ENCODE measurements around the gene HTR3B.
"Not testable (repeated sequence)": the region's sequence is repeated elsewhere in the genome, so short reads cannot be mapped to it uniquely, and the experiment has no call there.

The HTR3B gene

DNA sequence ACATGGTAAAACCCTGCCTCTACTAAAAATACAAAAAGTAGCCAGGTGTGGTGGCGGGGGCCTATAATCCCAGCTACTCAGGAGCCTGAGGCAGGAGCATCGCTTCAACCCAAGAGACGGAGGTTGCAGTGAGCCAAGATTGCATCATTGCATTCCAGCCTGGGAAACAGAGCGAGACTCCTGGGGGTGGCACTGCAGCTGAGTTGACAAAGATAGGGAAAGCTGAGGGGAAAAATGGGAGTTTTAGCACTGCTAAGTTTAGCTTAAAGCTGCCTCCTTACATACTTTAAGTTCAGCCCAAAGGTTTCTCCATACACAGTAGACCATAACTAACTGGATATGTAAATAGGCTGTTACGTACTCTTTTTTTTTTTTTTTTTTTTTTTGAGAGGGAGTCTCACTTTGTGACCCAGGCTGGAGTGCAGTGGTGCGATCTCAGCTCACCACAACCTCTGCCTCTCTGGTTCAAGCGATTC is 20.2 kb upstream of the HTR3B start:
- no peak for DNase-seq

DNA sequence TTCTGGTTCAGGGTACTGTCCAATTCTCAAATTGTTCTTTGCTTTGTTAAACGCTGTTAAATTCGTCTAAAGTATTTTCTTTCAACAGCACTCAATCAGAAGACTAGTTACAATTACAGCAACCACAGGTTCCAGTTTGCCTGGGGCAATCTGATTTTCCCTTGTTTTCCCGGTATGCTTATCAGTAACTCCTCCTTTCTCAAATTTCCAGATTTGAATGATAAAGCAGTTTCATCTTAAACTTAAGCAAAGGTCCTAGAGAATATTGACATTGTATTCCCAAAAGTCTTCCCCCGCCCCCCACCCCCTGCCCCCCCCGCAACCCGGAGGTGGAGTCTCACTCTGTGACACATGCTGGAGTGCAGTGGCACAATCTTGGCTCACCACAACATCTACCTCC is 18.7 kb upstream of the HTR3B start:
- no peak for DNase-seq

GRCh38 chr11:113888848-113889247 is 15.7 kb upstream of the HTR3B start:
- DNase-seq: no peak

GRCh38 chr11:113894421-113894996 is 10.1 kb upstream of the HTR3B start:
- no peak for DNase-seq

DNA sequence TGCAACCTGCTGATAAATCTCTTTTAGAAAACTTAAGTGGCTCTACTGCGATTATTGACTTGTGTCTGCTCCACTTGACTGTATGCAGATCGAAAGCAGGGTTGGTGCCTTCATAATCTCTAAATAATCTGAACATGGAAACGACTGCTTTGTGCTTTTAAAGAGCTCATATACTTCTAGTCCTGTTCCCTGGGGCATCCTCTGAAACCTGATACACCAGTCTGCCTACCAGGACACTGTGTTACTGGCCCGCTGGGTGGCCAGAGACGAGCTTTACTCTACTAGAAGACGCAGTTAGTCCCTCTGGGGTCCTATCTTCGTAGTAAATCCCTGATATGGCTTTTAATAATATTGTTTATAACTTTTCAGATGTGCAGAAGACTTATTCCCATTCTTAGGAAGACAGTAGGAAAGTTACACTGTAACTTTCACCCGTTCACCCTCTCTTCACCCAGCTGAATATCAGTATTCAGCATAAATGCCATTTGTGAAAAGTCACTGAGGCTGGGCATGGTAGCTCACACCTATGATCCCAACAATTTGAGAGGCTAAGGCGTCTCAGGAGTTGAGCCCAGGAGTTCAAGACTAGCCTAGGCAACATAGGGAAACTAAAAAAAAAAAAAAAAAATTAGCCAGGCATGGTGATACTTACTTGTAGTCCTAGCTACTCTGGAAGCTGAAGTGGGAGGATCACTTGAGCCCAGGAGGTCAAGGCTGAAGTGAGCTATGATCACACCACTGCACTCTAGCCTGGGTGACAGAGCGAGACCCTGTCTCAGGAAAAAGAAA is 9.0 kb upstream of the HTR3B start:
- no peak for DNase-seq

GRCh38 chr11:113896156-113896879 is 8.3 kb upstream of the HTR3B start:
- DNase-seq: peak; percentile 22 to 35

GRCh38 chr11:113901141-113901540 is 3.5 kb upstream of the HTR3B start:
- no peak for DNase-seq

GRCh38 chr11:113906038-113906437 is 1.4 kb downstream of the HTR3B start:
- no peak for DNase-seq

DNA sequence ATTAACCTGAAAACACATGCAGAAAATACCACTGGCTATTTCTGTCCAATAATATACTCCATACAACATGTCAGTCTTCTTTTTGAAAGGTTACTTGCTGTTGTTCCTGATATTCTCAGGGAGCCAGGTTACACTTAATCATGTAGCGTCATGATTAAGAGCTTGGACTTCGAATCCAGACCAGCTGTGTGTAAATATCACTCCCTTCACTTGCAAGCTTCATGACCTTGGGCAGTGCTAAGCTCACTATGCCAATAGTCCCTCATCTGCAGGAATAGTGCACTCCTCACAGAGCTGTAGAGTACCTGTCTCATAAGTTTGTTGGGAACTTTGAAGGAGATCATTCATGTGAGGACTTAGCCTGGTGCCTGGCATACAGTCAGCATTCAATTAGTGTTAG is 1.9 kb downstream of the HTR3B start:
- DNase-seq: no peak

- DNase-seq: no peak
Observed at GRCh38 chr11:113907152-113907551, 2.6 kb downstream of the HTR3B start.

- no peak for DNase-seq
Observed at GRCh38 chr11:113907681-113908080, 3.1 kb downstream of the HTR3B start.

DNA sequence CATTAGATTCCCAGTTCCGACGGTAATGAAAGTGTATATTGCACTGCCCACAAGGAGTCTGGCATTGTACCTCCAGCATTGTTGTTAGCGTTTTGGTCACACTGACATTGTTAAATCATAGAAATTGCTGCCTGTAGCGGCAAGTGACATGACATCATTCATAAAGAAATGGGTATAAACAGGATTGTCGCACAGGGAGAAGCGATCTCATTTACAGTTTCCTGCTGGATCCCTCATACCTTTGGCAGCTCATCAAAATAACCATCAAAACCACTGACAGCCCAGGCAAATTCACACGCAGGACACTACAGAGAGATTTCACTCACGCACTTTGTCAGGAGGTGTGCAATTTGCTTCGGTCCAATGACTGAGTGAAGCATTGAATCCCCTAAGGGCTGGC is 3.5 kb downstream of the HTR3B start:
- no peak for DNase-seq

DNA sequence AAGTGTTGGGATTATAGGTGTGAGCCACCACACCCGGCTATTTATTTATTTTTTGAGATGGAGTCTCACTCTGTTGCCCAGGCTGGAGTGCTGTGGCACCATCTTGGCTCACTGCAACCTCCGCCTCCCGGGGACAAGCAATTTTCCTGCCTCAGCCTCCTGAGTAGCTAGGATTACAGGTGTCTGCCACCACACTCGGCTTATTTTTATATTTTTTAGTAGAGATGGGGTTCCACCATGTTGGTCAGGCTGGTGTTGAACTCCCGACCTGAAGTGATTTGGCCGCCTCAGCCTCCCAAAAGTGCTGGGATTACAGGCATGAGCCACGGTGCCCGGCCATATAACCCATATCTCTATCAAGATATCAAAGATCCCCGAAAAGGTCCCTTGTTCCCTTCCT is 6.9 kb downstream of the HTR3B start:
- not testable (repeated sequence) for DNase-seq

DNA sequence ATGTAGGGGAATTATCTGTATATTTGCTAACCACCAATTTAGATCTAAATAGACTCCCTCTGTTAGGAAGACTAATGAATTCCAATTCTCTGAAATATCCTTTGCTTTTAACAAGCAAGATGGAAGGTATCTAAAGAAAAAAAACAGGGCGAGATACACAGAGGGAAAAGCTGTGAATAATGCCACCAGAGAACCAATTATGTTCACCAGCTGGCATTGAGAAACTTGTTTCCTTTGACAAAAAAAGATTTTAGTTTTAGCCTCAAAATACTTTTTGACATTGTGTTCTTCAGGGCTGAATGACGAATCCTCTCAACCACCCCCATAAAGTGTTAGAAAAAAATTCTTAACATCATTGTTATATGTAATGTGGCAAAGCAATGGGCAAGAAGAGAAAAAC is 19.0 kb downstream of the HTR3B start:
- DNase-seq: no peak

DNA sequence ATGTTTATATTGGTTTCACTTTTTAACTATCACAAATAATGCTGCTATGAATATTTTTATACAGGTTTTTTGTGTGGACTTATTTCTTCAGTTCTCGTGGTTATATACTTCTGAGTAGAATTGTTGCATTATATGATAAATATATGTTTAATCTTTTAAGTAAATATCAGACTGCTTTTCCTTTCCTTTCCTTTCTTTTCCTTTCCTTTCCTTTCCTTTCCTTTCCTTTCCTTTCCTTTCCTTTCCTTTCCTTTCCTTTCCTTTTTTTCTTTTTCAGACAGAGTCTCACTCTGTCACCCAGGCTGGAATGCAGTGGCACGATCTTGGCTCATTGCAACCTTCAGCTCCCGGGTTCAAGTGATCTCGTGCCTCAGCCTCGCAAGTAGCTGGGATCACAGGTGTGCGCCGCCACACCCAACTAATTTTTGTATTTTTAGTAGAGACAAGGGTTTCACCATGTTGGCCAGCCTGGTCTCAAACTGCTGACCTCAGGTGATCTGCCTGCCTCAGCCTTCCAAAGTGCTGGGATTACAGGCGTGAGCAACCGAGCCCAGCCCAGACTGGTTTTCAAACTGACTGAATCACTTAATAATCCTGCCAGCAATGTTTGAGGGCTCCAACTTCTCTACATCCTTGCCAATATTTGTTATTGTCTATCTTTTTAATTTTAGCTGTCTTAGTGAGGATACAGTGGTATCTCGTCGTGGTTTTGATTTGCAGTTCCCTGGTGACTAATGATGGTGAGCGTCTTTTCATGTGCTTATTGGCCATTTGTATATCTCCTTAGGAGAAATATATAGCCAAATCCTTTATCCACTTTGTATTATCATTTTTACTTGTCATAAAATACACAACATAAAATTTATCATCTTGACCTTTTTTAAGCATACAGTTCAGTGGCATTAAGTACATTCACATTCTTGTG is 21.9 kb downstream of the HTR3B start:
- no peak for DNase-seq

DNA sequence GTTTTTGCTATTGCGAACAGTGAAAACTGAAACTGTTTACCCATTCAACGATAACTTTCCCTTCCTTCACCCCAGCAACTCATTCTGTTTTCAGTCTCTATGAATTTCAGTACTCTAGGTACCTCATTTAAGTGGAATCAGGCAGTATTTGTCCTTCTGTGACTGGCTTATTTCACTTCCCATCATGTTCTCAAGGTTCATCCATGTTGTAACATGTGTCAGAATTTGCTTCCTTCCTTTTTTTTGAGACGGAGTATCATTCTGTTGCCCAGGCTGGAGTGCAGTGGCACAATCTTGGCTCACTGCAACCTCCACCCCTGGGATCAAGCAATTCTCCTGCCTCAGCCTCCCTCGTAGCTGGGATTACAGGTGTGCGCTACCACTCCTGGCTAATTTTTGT is 23.7 kb downstream of the HTR3B start:
- no peak for DNase-seq

DNA sequence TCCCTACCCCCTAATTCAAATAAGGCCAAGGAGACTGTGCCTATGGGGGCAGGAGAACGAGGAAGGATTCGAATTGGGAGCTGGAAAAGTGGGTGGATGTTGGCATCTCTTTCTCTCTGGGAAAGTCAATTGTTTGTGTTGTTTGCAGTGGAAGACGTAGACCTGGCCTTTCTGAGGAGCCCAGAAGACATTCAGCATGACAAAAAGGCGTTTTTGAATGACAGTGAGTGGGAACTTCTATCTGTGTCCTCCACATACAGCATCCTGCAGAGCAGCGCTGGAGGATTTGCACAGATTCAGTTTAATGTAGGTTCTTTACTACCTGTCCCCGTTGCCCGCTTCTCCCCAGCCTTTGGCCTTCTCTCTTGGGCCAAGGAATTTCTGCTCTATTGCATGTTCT is 28.2 kb downstream of the HTR3B start:
- DNase-seq: no peak

- not testable (repeated sequence) for DNase-seq
Observed at GRCh38 chr11:113934193-113934592, 29.6 kb downstream of the HTR3B start.

GRCh38 chr11:113934761-113935160 is 30.2 kb downstream of the HTR3B start:
- no peak for DNase-seq

- no peak for DNase-seq
Observed at GRCh38 chr11:113935858-113936257, 31.3 kb downstream of the HTR3B start.

DNA sequence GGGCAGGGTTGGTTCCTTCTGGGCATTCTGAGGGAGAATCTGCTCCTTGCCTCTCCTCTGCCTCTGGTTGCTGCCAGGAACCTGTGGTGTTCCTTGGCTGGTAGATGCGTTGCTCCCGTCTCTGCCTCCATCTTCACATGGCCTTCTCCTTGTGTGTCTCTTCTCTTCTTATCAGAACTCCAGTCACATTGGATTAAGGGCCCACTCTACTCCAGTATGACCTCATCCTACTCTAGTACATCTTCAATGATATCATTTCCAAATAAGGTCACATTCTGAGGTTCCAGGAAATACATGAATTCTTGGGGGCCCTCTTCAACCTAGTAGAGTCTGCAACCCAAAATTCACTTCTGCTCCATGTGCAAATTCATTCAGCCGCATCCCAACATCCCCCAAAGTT is 33.3 kb downstream of the HTR3B start:
- DNase-seq: no peak

DNA sequence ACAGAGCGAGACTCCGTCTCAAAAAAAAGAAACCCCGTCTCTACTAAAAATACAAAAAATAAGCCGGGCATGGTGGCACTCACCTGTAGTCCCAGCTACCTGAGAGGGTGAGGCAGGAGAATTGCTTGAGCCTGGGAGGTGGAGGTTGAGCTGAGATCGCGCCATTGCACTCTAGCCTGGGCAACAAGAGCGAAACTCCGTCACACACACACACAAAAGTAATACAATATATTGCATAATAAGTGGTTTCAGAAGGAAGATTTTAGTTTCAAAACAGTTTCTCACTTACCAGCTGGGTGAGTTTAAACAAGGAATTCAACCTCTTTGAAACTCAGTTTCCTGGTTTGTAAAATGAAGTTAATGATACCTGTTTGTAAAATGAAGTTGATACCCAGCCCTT is 37.7 kb downstream of the HTR3B start:
- DNase-seq: no peak

DNA sequence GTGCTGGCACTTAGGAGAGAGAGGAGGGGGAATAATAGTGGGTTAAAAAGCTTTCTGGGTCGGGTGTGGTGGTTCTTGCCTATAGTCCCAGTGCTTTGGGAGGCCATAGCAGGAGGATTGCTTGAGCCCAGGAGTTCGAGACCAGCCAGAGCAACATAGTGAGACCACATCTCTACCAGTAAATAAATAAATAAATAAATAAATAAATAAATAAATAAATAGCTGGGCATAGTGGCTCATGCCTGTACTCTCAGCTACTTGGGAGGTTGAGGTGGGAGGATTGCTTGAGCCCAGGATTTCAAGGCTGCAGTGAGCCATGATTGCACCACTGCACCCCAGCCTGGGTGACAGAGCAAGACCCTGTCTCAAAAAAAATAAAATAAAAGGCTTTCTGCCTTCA is 41.6 kb downstream of the HTR3B start:
- DNase-seq: not testable (repeated sequence)
